SK-N-MC (cell line): ENCODE measurements around the gene LYG1.
"Not testable (repeated sequence)": the region's sequence is repeated elsewhere in the genome, so short reads cannot be mapped to it uniquely, and the experiment has no call there.

Experiments used
- EZH2 ChIP-seq: fragments of 200-600 bp; sonication (generic); IDR thresholded peaks from one replicate; pipeline ENCODE4 v1.6.1; 2017; ENCODE audit warnings: antibody characterized with exemption
- FOXP2 ChIP-seq: optimal IDR thresholded peaks from 2 replicates; pipeline ENCODE3; 2011; ENCODE audit warnings: mild to moderate bottlenecking, moderate library complexity; ENCODE audit not compliant: insufficient read depth; ENCODE audit errors: extremely low read length, control extremely low read depth
- POLR2AphosphoS5 ChIP-seq: IDR thresholded peaks from 2 replicates; pipeline ENCODE4 v1.6.1; 2012; ENCODE audit warnings: mild to moderate bottlenecking, low read depth, low read length, borderline replicate concordance

DNA sequence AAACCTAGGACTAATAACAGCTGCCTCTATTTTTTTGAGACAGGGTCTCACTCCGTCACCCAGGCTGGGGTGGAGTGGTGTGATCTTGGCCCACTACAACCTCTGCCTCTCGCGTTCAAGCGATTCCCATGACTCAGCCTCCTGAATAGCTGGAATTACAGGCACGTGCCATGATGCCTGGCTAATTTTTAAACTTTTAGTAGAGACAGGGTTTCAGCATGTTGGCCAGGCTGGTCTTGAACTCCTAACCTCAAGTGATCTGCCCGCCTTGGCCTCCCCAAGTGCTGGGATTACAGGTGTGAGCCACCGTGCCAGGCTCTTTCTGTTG is 16.8 kb upstream of the LYG1 start:
- TF ChIP-seq POLR2AphosphoS5, EZH2, FOXP2: not testable (repeated sequence)
